GM23338 (cell line): ENCODE results near the gene EIF4A3. TPM values are rescaled to one million over a fixed set of nuclear protein-coding genes. Genes with fewer than 3 reads are reported as not detected.
"Not testable (repeated sequence)": the region's sequence is repeated elsewhere in the genome, so short reads cannot be mapped to it uniquely, and the experiment has no call there.

ENCODE experiments used
- ATAC-seq: fragments of 200-7000 bp; cut with Tn5 transposase; 3 replicates; pipeline ENCODE4 v1.9.1; 2020
- DNase-seq: peaks from one replicate; pipeline ENCODE4 v3.0.0-alpha.2; 2015; ENCODE audit warnings: low spot score
- H2AFZ ChIP-seq: fragments of 200-600 bp; sonication (generic); 2 replicates; pipeline ENCODE4 v1.8.0; 2016; ENCODE audit warnings: antibody characterized with exemption, mild to moderate bottlenecking, moderate library complexity
- H3F3A ChIP-seq: fragments of 200-600 bp; sonication (generic); replicated peaks from 2 replicates; pipeline ENCODE4 v1.8.0; 2017; ENCODE audit warnings: antibody characterized with exemption, mixed run types, low read depth
- H3K27ac ChIP-seq: fragments of 200-600 bp; sonication (generic); 2 replicates; pipeline ENCODE4 v1.6.1; 2016; ENCODE audit warnings: low read depth
- H3K27me3 ChIP-seq: fragments of 200-600 bp; sonication (generic); 2 replicates; pipeline ENCODE4 v1.8.0; 2016; ENCODE audit warnings: mild to moderate bottlenecking, mixed run types, moderate library complexity; ENCODE audit not compliant: insufficient read depth
- H3K36me3 ChIP-seq: fragments of 200-600 bp; sonication (generic); 2 replicates; pipeline ENCODE4 v1.8.0; 2016; ENCODE audit warnings: mild to moderate bottlenecking; ENCODE audit not compliant: insufficient read depth
- H3K4me1 ChIP-seq: fragments of 200-600 bp; sonication (generic); 2 replicates; pipeline ENCODE4 v1.8.0; 2016; ENCODE audit warnings: mild to moderate bottlenecking, moderate library complexity; ENCODE audit not compliant: insufficient read depth
- H3K4me2 ChIP-seq: fragments of 200-600 bp; sonication (generic); 2 replicates; pipeline ENCODE4 v1.7.1; 2017; ENCODE audit warnings: mixed run types
- H3K4me3 ChIP-seq: fragments of 200-600 bp; sonication (generic); 2 replicates; pipeline ENCODE4 v1.6.1; 2016; ENCODE audit warnings: mixed run types
- H3K79me2 ChIP-seq: fragments of 200-600 bp; sonication (generic); replicated peaks from 2 replicates; pipeline ENCODE4 v1.8.0; 2017; ENCODE audit warnings: mild to moderate bottlenecking; ENCODE audit not compliant: insufficient read depth
- H3K9me2 ChIP-seq: fragments of 200-600 bp; sonication (generic); 2 replicates; pipeline ENCODE4 v1.8.0; 2017; ENCODE audit not compliant: insufficient read depth
- H4K20me1 ChIP-seq: fragments of 200-600 bp; sonication (generic); replicated peaks from 2 replicates; pipeline ENCODE4 v1.8.0; 2017; ENCODE audit warnings: mild to moderate bottlenecking; ENCODE audit not compliant: insufficient read depth
- H3K27ac Mint-ChIP-seq: 2 replicates; pipeline ENCODE4 v1.8.0; 2020; ENCODE audit warnings: inconsistent platforms, mild to moderate bottlenecking, moderate library complexity, mixed read lengths
- H3K27me3 Mint-ChIP-seq: 3 replicates; pipeline ENCODE4 v1.8.0; 2022; ENCODE audit warnings: low read depth, mild to moderate bottlenecking, moderate library complexity, mixed read lengths, inconsistent platforms; ENCODE audit not compliant: insufficient read depth, poor library complexity
- H3K36me3 Mint-ChIP-seq: 3 replicates; pipeline ENCODE4 v1.8.0; 2021; ENCODE audit warnings: low read depth, mild to moderate bottlenecking, inconsistent platforms, moderate library complexity, mixed read lengths
- H3K4me1 Mint-ChIP-seq: 3 replicates; pipeline ENCODE4 v1.8.0; 2020; ENCODE audit warnings: mild to moderate bottlenecking, inconsistent platforms, mixed read lengths
- H3K4me3 Mint-ChIP-seq: 3 replicates; pipeline ENCODE4 v1.8.0; 2021; ENCODE audit warnings: moderate library complexity, mild to moderate bottlenecking, inconsistent platforms, mixed read lengths
- H3K9me3 Mint-ChIP-seq: 3 replicates; pipeline ENCODE4 v1.8.0; 2020; ENCODE audit warnings: moderate library complexity, mild to moderate bottlenecking, inconsistent platforms, mixed read lengths
- CREB1 ChIP-seq: fragments of 250-450 bp; sonication (Bioruptor Pico); IDR thresholded peaks from 2 replicates; pipeline ENCODE4 v1.5.0; 2020; ENCODE audit warnings: low read depth, mild to moderate bottlenecking, moderate library complexity
- CTCF ChIP-seq, 2 experiments: fragments of 200-600 bp in 1 of 2; sonication (generic) in 1 of 2; conservative IDR thresholded peaks; 2 replicates each; pipeline versions ENCODE4 v1.5.1 to v1.6.1; 2016 to 2017; ENCODE audit warnings: antibody characterized with exemption in 2 of 2, low read depth in 2 of 2, mild to moderate bottlenecking in 2 of 2, moderate library complexity in 1 of 2
- EZH2 ChIP-seq: fragments of 200-600 bp; sonication (generic); IDR thresholded peaks from one replicate; pipeline ENCODE4 v1.8.0; 2017; ENCODE audit warnings: antibody characterized with exemption, mild to moderate bottlenecking, low read depth; ENCODE audit not compliant: unreplicated experiment
- NANOG ChIP-seq: IDR thresholded peaks from 2 replicates; pipeline ENCODE4 v1.6.1; 2016; ENCODE audit warnings: antibody characterized with exemption, borderline replicate concordance
- POLR2AphosphoS5 ChIP-seq: IDR thresholded peaks from 2 replicates; pipeline ENCODE4 v1.6.1; 2016; ENCODE audit warnings: antibody characterized with exemption, low read depth
- REST ChIP-seq: IDR thresholded peaks from one replicate; pipeline ENCODE4 v1.6.1; 2018; ENCODE audit warnings: antibody characterized with exemption; ENCODE audit not compliant: unreplicated experiment
- STAT1 ChIP-seq: IDR thresholded peaks from one replicate; pipeline ENCODE4 v1.6.1; 2016; ENCODE audit warnings: antibody characterized with exemption; ENCODE audit not compliant: unreplicated experiment
- ZNF331 ChIP-seq: fragments of 250-450 bp; sonication (Bioruptor Pico); IDR thresholded peaks from 2 replicates; pipeline ENCODE4 v1.5.0; 2020; ENCODE audit warnings: low read depth, mild to moderate bottlenecking, moderate library complexity
- ZNF462 ChIP-seq: fragments of 250-450 bp; sonication (Bioruptor Pico); IDR thresholded peaks from 2 replicates; pipeline ENCODE4 v1.5.0; 2020; ENCODE audit warnings: mild to moderate bottlenecking, moderate library complexity
- polyA plus RNA-seq: library from polyadenylated mRNA; unstranded; fragments of >200 nt; fragmentation: Nextera tagmentation; extraction: Ambion mirVana; gene quantifications from 2 replicates; pipeline ENCODE4 v1.2.1, GENCODE V29; 2016
- total RNA-seq: library from RNA; depleted of rRNA; stranded (reverse); fragments of >200 nt; shearing (Covaris generic); gene quantifications from 2 replicates; pipeline ENCODE4 v1.2.3, GENCODE V29; 2014

The EIF4A3 gene
- total and polyA plus RNA-seq, 2 experiments from 2014 or later: 146 to 156 TPM

GRCh38 chr17:80155600-80155999, 8.7 kb upstream of the EIF4A3 start:
- Mint-ChIP-seq H3K9me3 (peaks cover 41% of the 10 kb centered on the region), H3K36me3 (peaks cover 31% of the 10 kb centered on the region), H3K4me1 (peaks cover 51% of the 10 kb centered on the region), H3K27me3 (peaks cover 21% of the 10 kb centered on the region), H3K27ac (peak overlapping the region; percentile 58; the same call in 1 of the 2 replicates)
- H3F3A ChIP-seq, ATAC-seq, H2AFZ ChIP-seq, H3K9me2 ChIP-seq, H4K20me1 ChIP-seq, H3K27ac ChIP-seq, H3K79me2 ChIP-seq, H3K27me3 ChIP-seq, H3K4me3 ChIP-seq, H3K4me3 Mint-ChIP-seq, H3K4me2 ChIP-seq: not testable (repeated sequence)
- peaks cover 39% of the 10 kb centered on the region for H3K4me1 ChIP-seq
- H3K36me3 ChIP-seq: peaks cover 18% of the 10 kb centered on the region
- peak; percentile 51; the same call in 1 of the 2 replicates for TF ChIP-seq ZNF331 (CRISPR knock-in tag)
- TF ChIP-seq CREB1 (CRISPR knock-in tag): peak; percentile 64
- DNase-seq: peak; percentile 57

- no peaks in the 10 kb centered on the region for H3K9me2 ChIP-seq
- DNase-seq (peak; percentile 70), ATAC-seq (peak; percentile 88)
- H3K79me2 ChIP-seq: peaks cover 5% of the 10 kb centered on the region
- no peak overlapping the region for H3K4me3 ChIP-seq
- Mint-ChIP-seq H3K9me3 (peaks cover 41% of the 10 kb centered on the region), H3K36me3 (peaks cover 31% of the 10 kb centered on the region), H3K27me3 (peaks cover 14% of the 10 kb centered on the region), H3K27ac (peak overlapping the region; percentile 54; the same call in 1 of the 2 replicates), H3K4me1 (peaks cover 36% of the 10 kb centered on the region), H3K4me3 (peak overlapping the region; percentile 41)
- 0 out of 2 replicates have a peak, but pooled peaks cover 5% of the 10 kb centered on the region for H3F3A ChIP-seq
- peaks cover 26% of the 10 kb centered on the region for H3K4me1 ChIP-seq
- peak overlapping the region; percentile 23 for H3K4me2 ChIP-seq
- H4K20me1 ChIP-seq: 0 out of 2 replicates have a peak, but pooled peaks cover 5% of the 10 kb centered on the region
- H2AFZ ChIP-seq: no peak overlapping the region
- peaks cover 8% of the 10 kb centered on the region for H3K27me3 ChIP-seq
- no peak overlapping the region for H3K27ac ChIP-seq
- H3K36me3 ChIP-seq: peaks cover 18% of the 10 kb centered on the region
- TF ChIP-seq EZH2: no peak
- no peak for TF ChIP-seq REST
- no peak for TF ChIP-seq CREB1 (CRISPR knock-in tag)
- no peak for TF ChIP-seq NANOG
- no peak for TF ChIP-seq ZNF462 (CRISPR knock-in tag)
- no peak for TF ChIP-seq STAT1
- TF ChIP-seq POLR2AphosphoS5: no peak
- TF ChIP-seq CTCF (conservative IDR thresholded peaks at IDR 0.05; ENCODE audit: low read depth in 2 of 2): no peak
- TF ChIP-seq ZNF331 (CRISPR knock-in tag): no peak
Observed at GRCh38 chr17:80154166-80154565, 7.2 kb upstream of the EIF4A3 start.
